NCI-H460 (cell line): ENCODE data around the gene ADAM22. TPM values are rescaled to one million over a fixed set of nuclear protein-coding genes. Genes with fewer than 3 reads are reported as not detected.

Source experiments
- DNase-seq: peaks from one replicate; pipeline ENCODE4 v3.0.0-alpha.2; 2016; ENCODE audit warnings: low read depth; ENCODE audit errors: extremely low read depth
- total RNA-seq: library from RNA; depleted of rRNA; stranded (reverse); fragments of >200 nt; shearing (Covaris generic); gene quantifications from 2 replicates; pipeline ENCODE4 v1.2.3, GENCODE V29; 2014

Gene ADAM22
- total RNA-seq, 1 experiment from 2014 or later = 3.3 TPM

- DNase-seq = no peak
Measured at GRCh38 chr7:87959336-87959735, 25.3 kb downstream of the ADAM22 start.

- DNase-seq = no peak
Measured at GRCh38 chr7:87960239-87960638, 26.2 kb downstream of the ADAM22 start.

- no peak for DNase-seq
Measured at GRCh38 chr7:87961754-87962153, 27.7 kb downstream of the ADAM22 start.

- no peak for DNase-seq
Measured at GRCh38 chr7:87966271-87966670, 32.2 kb downstream of the ADAM22 start.

GRCh38 chr7:87968021-87968420, 34.0 kb downstream of the ADAM22 start:
- DNase-seq = no peak

- no peak for DNase-seq
Measured at GRCh38 chr7:87982116-87982515, 48.1 kb downstream of the ADAM22 start.

- DNase-seq = no peak
Measured at GRCh38 chr7:87984088-87984487, 50.0 kb downstream of the ADAM22 start.

- DNase-seq = no peak
Measured at GRCh38 chr7:87993269-87993668, 59.2 kb downstream of the ADAM22 start.

GRCh38 chr7:87999261-87999660, 65.2 kb downstream of the ADAM22 start:
- no peak for DNase-seq

- DNase-seq = no peak
Measured at GRCh38 chr7:88001744-88002530, 67.9 kb downstream of the ADAM22 start.

- no peak for DNase-seq
Measured at GRCh38 chr7:88002617-88003016, 68.6 kb downstream of the ADAM22 start.

GRCh38 chr7:88003581-88003980, 69.5 kb downstream of the ADAM22 start:
- no peak for DNase-seq

GRCh38 chr7:88005191-88005590, 71.1 kb downstream of the ADAM22 start:
- no peak for DNase-seq

- no peak for DNase-seq
Measured at GRCh38 chr7:88009651-88010050, 75.6 kb downstream of the ADAM22 start.

GRCh38 chr7:88012086-88012485, 78.0 kb downstream of the ADAM22 start:
- no peak for DNase-seq

- DNase-seq = no peak
Measured at GRCh38 chr7:88013981-88014380, 79.9 kb downstream of the ADAM22 start.

- DNase-seq = no peak
Measured at GRCh38 chr7:88014581-88014980, 80.5 kb downstream of the ADAM22 start.

GRCh38 chr7:88015309-88015708, 81.3 kb downstream of the ADAM22 start:
- no peak for DNase-seq

- DNase-seq = no peak
Measured at GRCh38 chr7:88018501-88018900, 84.5 kb downstream of the ADAM22 start.

- DNase-seq = no peak
Measured at GRCh38 chr7:88020953-88021665, 87.1 kb downstream of the ADAM22 start.

- no peak for DNase-seq
Measured at GRCh38 chr7:88027724-88028123, 93.7 kb downstream of the ADAM22 start.

GRCh38 chr7:88034083-88034695, 100.1 kb downstream of the ADAM22 start:
- DNase-seq = no peak
